Activated CD8-positive, alpha-beta T cell treated with anti-CD3 and anti-CD28 coated beads for 36 hours (primary cell): ENCODE results near the gene HDGFL3. TPM values are rescaled to one million over a fixed set of nuclear protein-coding genes. Genes with fewer than 3 reads are reported as not detected.

Experiments used
- ATAC-seq: fragments of 200-7000 bp; cut with Tn5 transposase; one replicate; pipeline ENCODE4 v1.10.0; 2021; ENCODE audit warnings: mild to moderate bottlenecking, moderate library complexity
- CTCF ChIA-PET: fragments of 350-600 bp; sonication (Branson Sonifier 250); formaldehyde crosslinking; loops from one replicate; lab custom pipeline; 2021; ENCODE audit warnings: antibody characterized with exemption; lab: Charles Lee
- POLR2A ChIA-PET: fragments of 350-600 bp; sonication (Branson Sonifier 250); formaldehyde crosslinking; loops from one replicate; lab custom pipeline; 2021; ENCODE audit warnings: antibody characterized with exemption; lab: Charles Lee
- DNase-seq: peaks from one replicate; pipeline ENCODE4 v3.0.0-alpha.2; 2020
- H3K27ac Mint-ChIP-seq: one replicate; pipeline ENCODE4 v1.8.0; 2021; ENCODE audit warnings: mild to moderate bottlenecking, mixed read lengths
- H3K27me3 Mint-ChIP-seq: one replicate; pipeline ENCODE4 v1.8.0; 2021; ENCODE audit warnings: mixed read lengths
- H3K36me3 Mint-ChIP-seq: one replicate; pipeline ENCODE4 v1.8.0; 2021; ENCODE audit warnings: low read depth, mixed read lengths
- H3K4me1 Mint-ChIP-seq: one replicate; pipeline ENCODE4 v1.8.0; 2021; ENCODE audit warnings: low read depth, mixed read lengths
- H3K4me3 Mint-ChIP-seq: one replicate; pipeline ENCODE4 v1.8.0; 2021; ENCODE audit warnings: mild to moderate bottlenecking, moderate library complexity, mixed read lengths
- H3K9me3 Mint-ChIP-seq: one replicate; pipeline ENCODE4 v1.8.0; 2021; ENCODE audit warnings: mixed read lengths
- CTCF ChIP-seq: fragments of 200-600 bp; IDR thresholded peaks from one replicate; pipeline ENCODE4 v1.8.0; 2022; ENCODE audit warnings: antibody characterized with exemption, mild to moderate bottlenecking
- intact Hi-C: fragments of 100-400 bp; cut with micrococcal nuclease; formaldehyde crosslinking; loops from one replicate; pipeline ENCODE4 v1.10.0; 2022
- total RNA-seq, 2 experiments: library from RNA; stranded (reverse); gene quantifications; one replicate each; pipeline ENCODE4 v1.2.3, GENCODE V29; 2021

The HDGFL3 gene
- total RNA-seq, 2 experiments from 2014 or later, result 31.1 to 32.2 TPM

DNA sequence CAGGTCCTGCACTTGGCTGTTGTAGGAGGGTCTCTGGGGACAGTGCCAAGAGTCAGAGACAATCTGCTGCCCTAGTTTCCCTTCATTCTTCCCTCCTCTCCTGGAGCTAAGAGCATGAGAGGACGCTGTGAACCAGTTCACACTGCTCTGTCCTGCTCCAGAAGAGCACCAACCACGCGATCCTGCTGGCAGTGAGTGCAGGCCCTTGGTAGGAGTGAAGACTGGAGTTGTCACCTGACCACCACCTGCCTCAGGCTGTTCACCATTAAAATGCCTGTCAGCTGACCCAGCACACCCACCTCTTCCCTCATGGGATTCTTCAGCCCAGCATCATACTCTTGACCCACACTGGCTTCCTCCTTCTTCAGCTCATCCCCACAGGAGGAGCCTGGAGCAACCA is 97.2 kb downstream of the HDGFL3 start:
- ATAC-seq (no peak), DNase-seq (no peak)
- no peak for TF ChIP-seq CTCF
- Mint-ChIP-seq H3K27me3 (peaks cover 37% of the 10 kb centered on the region), H3K27ac (no peak overlapping the region), H3K36me3 (no peaks in the 10 kb centered on the region), H3K4me3 (no peak overlapping the region), H3K9me3 (no peaks in the 10 kb centered on the region), H3K4me1 (peaks cover 17% of the 10 kb centered on the region)
- intact Hi-C loops, result no loop called here
- POLR2A ChIA-PET, result no interaction called here
- CTCF ChIA-PET, result no interaction called here

DNA sequence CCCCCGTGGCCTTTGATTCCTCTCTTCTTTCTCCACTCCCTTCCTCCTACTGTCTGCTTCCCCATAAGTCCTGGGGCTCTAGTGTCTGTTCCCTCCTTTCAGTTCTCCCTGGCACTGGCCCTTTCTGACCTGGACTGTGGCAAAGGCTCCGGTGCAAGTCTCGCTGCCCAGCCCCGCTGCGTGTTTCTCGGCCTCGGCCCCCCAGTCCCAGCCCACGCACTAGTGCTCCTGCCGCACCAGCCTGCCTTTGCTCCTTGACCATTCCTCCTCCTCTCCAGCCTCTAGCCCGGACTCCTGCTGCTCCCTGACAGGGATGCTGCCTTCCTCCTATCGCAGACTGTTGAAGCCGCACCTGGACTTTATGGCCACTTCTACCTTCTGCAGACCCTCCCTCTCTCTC is 98.1 kb downstream of the HDGFL3 start:
- TF ChIP-seq CTCF, result no peak
- Mint-ChIP-seq H3K36me3 (no peaks in the 10 kb centered on the region), H3K4me1 (peaks cover 17% of the 10 kb centered on the region), H3K4me3 (no peak overlapping the region), H3K27me3 (peaks cover 41% of the 10 kb centered on the region), H3K9me3 (no peaks in the 10 kb centered on the region), H3K27ac (no peak overlapping the region)
- intact Hi-C loops, result no loop called here
- CTCF ChIA-PET, result interaction anchor here (1.5 to 2.0 kb wide), 2 partner anchors 99 to 138 kb away, joined by 3 to 7 read pairs; partner anchors contain the start of gene C15orf40
- ATAC-seq (no peak), DNase-seq (no peak)
- POLR2A ChIA-PET, result no interaction called here

DNA sequence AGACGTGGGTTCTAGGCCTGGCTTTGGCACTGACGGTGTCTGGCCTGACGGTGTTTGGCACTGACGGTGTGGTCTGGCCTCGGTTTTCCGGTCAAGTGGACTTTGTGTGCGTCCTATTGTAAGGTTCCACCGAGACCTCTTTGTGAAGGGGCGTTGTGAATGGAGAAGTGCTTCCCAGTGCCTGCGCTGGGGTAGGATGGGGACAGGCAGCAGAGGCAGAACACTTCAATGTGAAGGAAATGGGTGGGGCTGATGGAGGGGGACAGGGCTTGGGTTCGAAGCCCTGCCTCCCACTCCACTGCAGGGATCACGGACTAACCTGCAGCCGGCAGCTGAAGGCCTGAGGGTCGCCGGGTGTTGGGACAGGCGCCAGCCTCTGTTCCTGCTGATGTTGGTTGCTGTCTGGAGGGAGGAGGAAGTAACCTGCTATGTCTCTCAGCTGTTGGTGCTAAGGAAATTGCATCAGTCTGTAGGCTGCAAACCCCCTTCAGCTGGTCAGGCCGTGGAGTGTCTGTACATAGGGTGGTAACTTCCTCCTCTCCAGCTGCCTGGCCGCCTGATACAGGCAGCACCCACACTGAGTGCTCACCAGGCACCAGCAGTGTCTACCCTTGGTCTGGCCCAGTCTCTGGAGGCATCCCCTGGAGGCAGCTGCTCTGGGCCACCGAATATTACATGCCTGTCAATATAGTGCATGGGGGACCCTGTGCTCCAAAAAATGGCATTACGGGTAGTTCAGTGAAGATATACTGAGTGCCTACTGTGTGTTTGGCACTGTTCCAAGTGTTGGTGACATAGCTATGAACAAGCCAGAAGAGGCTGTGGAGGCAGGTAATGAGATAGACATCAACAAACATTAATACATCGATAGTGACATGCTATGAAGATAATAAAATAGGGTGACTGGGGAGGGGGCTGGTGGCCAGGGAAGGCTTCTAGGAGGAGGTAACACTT is 99.1 kb downstream of the HDGFL3 start:
- peaks cover 17% of the 10 kb centered on the region for H3K4me1 Mint-ChIP-seq
- peaks cover 48% of the 10 kb centered on the region for H3K27me3 Mint-ChIP-seq
- peak overlapping the region; percentile 81 for H3K4me3 Mint-ChIP-seq
- CTCF ChIA-PET, result interaction anchor here (1.5 to 2.0 kb wide), 2 partner anchors 98 to 139 kb away, joined by 3 to 7 read pairs; partner anchors contain the start of gene C15orf40
- ATAC-seq, result peak; percentile 76
- POLR2A ChIA-PET, result interaction anchor here (0.6 to 1.3 kb wide), 2 partner anchors 26 to 94 kb away, joined by 3 read pairs; no protein-coding TSS in a partner anchor
- TF ChIP-seq CTCF, result no peak
- H3K36me3 Mint-ChIP-seq, result no peaks in the 10 kb centered on the region
- peak overlapping the region; percentile 68 for H3K27ac Mint-ChIP-seq
- intact Hi-C loops, result no loop called here
- no peaks in the 10 kb centered on the region for H3K9me3 Mint-ChIP-seq
- DNase-seq, result peak; percentile 59

DNA sequence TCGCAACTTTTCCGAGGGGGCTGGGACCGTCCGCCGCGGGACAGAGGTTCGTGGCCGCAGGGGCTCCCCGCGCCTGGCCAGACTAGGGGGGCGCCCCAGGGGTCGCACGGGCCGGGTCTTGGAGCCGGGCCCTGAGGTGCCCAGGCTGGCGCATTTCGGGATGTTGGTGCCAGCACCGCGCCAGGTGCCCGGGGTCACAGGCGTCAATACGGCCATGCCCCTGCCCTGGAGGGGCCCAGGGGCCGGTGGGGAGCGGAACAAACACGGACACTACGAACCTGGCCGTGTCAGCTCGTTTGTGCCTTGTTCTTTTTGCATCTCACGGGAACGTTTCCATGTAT is 99.8 kb downstream of the HDGFL3 start:
- intact Hi-C loops, result no loop called here
- ChIA-PET CTCF (interaction anchor here (1.5 to 2.0 kb wide), 2 partner anchors 97 to 139 kb away, joined by 3 to 7 read pairs; partner anchors contain the start of gene C15orf40), POLR2A (interaction anchor here (0.8 to 1.3 kb wide), 3 partner anchors 41 to 94 kb away, joined by 3 to 5 read pairs (median 3); partner anchors contain the start of gene BTBD1)
- ATAC-seq (no peak), DNase-seq (no peak)
- Mint-ChIP-seq H3K4me1 (peaks cover 17% of the 10 kb centered on the region), H3K36me3 (no peaks in the 10 kb centered on the region), H3K27ac (peak overlapping the region; percentile 68), H3K4me3 (peak overlapping the region; percentile 81), H3K9me3 (no peaks in the 10 kb centered on the region), H3K27me3 (peaks cover 48% of the 10 kb centered on the region)
- no peak for TF ChIP-seq CTCF
